GM21825 (cell line): ENCODE results near the gene NEURL1.
"Not testable (repeated sequence)": the region's sequence is repeated elsewhere in the genome, so short reads cannot be mapped to it uniquely, and the experiment has no call there.

Experiments used
- ATAC-seq: cut with Tn5 transposase; IDR thresholded peaks from one replicate; pipeline ENCODE4 v1.9.1; 2021; ENCODE audit warnings: mild to moderate bottlenecking, moderate library complexity; ENCODE audit not compliant: unreplicated experiment

NEURL1 gene

DNA sequence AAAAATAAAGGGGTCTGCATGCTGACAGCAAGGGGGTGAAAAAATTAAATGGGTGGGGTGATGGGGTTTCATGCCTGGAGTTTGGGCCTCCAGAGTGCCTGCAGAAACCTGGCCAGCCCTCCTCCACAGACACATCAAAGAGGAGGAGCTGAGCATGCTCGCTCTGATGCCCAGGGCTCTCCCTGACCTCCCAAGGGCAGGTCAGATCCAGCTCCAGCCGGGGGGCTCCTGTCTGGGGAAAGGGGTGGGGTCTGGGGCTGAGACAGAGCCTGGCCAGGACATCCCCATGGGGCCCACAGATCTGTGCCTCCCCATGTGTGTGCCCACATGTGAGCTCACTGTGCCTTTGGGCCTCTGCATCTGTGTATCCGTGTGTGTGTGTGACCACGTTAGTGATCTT is 33.9 kb upstream of the NEURL1 start:
- no peak for ATAC-seq

DNA sequence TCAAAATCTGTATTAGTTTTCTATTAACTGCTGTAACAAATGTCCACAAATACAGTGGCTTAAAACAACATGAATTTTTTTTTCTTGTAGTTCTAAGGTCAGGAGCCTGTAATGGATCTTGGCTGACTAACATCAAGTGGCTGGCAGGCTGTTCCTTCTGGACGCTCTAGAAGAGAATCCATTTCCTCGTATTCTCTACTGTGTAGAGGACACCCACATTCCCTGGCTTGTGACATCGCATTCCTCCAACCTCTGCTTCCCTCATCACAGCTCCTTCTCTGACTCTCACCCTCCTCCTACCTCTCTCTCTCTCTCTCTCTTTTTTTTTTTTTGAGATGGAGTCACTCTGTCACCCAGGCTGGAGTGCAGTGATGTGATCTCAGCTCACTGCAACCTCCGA is 30.0 kb upstream of the NEURL1 start:
- ATAC-seq, result no peak

DNA sequence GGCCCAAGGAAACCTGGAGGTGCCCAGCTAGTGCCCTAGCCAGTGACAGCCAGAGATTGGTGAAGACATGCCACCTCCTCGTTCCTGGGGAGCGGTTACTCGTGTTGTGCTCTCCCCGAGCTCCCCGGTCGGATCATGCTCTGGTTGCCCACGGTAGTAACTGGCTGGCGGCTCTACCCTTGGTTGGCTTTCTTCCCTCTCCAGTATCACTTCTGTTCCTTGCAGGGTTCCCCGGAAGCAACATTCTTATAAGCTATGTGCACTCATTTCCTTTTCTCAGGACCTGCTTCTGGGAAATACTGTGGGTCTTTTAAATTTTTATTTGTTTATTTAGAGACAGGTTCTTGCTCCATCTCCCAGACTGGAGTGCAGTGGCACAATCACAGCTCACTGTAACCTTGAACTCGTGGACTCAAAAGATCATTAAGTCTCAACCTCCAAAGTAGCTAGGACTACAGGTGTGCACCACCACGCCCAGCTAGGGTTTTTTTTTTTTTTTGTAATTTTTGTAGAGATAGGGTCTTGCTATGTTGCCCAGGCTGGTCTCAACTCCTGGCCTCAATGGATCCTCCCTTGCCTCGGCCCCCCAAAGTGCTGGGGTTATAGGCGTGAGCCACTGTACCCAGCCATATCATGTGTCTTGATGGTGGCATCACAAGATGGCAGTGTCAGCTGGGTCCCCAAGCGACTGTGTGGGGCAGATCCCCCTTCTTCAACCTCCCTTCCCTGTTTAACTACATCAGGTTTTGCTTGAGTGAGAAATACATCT is 27.9 kb upstream of the NEURL1 start:
- no peak for ATAC-seq

DNA sequence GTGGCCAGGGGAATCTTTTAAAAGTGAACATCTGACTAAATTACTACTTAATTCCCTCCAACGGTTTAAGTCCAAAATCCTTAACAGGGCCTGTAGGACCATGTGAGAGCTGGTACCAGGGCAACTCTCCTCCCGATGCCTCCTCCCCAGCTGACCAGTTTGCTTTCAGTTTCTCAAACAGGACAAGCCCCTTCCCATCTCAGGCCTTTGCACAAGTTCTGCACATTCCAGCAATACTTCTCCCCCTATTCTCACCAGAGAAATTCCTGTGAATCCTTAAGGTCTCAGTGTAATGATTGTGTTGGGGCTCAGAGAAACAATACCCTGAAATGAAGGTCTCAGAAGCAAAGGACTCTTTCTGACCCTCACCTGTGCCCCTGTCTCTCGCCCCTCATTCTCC is 26.8 kb upstream of the NEURL1 start:
- ATAC-seq, result no peak

DNA sequence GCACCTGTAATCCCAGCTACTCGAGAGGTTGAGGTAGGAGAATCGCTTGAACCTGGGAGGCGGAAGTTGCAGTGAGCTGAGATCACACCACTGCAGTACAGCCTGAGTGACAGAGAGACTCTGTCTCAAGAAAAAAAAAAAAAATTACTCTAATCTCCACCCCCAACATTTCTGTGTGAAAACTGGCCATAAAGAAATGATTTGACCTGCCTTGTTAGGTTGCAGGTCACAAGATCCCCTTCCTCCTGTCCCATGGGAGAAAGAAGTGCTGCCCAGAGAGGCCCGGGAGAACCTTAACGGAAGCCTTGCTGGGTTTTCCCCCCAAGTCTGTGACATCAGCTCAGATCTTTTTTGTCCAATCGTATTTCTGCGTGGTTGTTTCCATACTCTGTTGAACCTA is 26.1 kb upstream of the NEURL1 start:
- peak; percentile 30 for ATAC-seq

DNA sequence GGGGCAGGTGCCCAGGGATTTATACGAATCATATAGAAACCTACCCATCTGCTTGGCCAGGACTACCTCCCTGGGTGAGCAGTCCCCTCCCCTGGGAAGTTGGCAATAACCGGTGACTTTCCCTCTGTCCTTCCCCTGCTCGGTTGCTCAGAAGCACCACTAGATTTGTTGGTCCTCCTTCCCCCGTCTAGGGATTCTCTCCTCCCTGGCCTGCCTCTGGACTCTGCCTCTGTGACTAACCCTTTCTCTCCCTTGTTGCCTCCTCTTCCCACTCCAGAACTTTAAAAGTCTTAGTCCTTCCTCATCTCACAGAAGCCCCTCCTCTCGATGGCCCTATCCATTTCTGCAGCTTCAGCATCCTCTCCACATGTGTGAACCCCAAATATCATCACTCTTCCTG is 24.3 kb upstream of the NEURL1 start:
- no peak for ATAC-seq

DNA sequence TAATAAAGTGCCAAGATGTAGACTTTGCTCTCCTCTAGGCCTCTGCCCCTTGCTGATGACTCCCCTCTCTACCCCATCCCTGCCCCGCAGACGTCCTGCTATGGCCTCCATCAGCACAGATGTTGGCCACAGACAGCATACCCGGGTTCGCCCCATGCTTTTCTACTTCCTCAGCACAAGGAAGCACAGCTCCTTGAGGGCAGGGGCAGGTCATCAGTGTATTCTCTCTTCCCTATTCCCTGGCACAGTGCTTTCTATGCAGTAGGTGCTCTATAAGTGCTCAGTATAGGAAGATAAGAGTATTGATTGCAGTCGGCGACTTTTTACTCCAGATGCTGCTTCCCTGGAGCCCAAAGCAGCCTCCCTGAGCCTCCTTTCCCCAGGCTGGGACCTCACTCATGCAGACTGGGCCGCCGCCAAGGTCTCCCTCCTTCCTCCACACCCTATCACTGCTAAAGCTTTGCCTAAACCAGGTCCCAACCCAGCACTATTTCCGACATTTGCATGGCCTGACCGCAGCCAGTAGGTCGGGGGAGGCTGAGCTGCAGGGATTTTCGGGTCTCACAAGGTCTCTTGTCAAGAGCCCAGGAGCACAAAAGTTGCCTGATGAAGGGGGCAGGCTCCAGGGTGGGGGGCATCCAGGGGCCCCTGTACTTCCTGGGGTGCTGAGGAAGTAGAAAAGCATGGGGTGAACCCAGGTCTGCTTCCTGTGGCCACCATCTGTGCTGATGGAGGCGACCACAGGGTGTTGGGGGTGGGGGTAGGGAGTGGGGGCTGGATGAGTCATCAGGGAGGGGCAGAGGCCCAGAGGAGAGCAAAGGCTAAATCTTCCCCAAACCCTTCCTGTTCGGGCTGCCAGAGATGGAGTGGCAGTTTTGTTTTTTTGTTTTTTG is 22.5 kb upstream of the NEURL1 start:
- ATAC-seq, result peak; percentile 59

DNA sequence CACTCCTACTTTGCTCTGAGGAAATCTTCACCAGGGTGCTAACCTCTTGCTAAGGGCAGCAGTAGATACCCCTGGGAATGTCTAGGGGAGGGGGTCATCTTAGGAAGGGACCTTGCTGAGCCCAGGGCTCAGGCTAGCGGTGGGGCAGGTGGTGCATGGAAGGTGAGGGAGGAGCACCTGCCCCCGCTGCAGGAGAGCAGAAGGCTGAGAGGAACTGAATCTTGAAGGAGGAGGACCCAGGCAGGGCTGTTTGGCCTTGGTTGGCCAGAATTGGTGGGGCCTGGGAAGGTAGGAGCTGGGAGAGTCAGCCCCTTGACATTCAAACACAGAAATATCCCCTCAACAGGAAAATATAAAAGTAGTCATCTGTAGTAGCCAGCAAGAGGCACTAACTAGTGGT is 21.5 kb upstream of the NEURL1 start:
- ATAC-seq, result peak; percentile 23

DNA sequence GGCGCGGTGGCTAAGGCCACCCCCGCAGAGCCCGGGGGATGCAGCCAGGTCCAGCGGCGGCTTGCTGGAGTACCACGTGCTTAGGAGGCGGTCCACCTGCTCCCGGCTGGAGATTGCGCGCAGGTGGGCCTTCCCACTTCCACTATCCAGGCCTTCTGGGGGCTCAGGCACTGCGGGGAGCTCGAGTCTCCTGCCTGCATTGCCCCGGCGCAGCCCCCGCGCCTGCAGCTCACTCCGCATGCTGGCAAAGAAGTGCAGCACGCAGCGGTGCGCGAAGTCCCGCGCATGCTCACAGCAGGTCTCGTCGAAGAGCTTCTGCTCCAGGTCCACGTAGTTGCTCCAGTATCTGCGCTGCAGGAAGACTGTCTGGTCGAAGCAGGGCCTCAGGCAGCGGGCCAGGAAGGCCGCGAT is 20.2 kb upstream of the NEURL1 start:
- no peak for ATAC-seq

DNA sequence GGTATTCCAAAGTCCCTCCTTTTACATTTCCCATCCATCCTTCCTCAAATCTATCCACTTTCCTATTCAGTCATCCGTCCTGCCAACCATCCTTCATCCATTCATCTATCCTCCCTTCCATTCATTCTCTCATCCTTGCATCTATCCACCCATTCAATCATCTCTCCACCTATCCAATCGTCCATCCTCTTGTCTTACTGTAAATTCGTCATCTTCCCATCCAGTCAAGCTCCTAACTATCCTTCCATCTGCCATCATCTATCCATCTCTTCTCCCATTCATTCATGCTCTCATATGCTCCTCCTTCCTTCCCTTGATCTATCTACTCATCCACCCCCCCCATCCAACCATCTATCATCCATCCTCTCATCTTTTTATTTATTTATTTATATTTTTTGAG is 19.4 kb upstream of the NEURL1 start:
- ATAC-seq, result no peak

DNA sequence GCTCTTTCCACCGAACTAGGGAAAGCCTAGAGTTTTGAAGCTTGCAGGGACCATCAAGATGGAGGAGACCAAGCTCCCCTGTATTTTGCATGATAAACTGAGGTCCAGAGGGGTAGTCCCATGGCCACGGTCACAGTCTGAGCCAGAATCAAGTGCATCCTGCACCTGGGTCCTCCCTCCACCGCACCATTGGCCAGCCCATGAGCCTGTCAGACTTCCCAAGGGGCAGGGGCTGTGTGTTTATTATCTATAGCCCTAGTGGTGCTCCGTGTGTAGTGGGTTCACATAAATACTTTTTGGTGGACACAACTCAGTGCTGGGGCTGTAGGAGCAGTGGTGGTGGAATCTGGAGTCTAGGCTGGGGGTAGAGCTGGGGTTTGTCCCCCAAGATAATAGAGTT is 18.1 kb upstream of the NEURL1 start:
- no peak for ATAC-seq

DNA sequence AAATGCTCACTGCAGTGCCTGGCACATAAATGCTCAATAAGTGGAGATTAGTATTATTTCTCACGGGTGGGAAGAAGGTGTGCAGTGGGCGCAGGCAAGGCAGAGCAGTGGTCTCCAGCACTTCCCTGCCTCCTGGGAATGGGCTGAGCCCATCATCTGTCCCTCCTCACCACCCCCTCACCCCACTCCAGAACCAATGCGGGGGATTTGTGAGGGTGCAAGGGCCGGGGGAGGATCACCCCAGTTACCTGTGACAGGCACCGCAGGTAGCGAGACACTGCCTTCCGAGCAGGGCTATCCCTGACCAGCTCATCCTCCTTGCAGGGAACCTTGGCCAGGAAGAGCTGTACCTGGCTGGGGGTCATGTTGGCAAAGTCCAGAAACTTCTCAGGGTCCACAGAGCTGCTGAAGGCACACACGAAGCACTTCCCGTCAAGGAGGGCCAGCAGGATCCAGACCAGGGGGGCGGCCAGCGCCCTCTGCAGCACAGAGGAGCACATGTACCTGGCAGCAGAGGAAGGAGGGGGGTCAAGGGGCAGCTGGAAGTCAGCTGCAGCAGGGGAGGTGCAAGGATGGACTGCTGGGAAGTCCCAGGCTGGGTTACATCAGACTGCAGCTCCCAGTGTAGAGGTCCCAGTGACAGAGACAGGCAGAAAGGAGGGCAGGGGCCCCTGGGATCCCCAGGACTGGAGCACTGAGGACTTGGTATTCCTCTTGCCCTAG is 17.3 kb upstream of the NEURL1 start:
- ATAC-seq, result no peak

DNA sequence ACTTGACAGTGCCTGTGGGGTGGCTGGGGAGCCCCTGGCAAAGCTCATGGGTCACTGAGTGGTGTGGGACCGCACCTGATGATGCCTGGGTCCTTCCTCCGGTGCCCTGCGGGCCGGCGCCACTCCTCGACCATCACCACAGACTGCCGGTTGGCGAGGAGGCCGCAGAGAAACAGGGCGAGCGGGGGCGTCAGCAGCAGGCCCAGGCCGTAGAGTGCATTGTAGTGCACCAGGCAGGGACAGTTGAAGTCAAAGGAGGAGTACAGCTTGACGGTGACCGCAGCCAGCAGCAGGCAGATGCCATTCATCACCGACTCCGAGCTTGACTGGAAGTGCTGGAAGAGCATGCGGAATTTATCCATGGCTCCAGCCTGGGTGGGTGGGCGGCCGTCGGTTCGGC is 14.8 kb upstream of the NEURL1 start:
- no peak for ATAC-seq

DNA sequence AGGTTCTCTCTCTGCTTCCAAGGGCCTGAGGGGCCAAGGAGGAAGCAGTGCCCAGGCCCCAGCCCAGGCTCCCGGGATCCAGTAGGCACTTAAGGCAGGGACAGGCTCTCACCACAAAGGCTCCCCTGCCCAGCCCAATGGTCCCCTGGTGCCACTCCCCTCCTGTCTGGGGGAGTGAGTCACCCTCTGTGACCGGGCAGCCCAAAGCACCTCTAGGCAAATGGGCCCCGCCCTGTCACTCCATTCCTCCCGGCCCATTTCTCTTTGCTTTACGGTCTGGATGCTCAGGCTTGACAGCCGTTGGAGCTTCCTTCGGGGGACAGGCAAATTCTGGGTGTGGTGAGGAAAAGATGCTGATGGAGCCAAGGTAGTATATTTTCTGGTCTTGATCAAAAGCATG is 14.4 kb upstream of the NEURL1 start, which contains the start of gene CALHM3:
TSS of gene CALHM3 (minus strand) at position 106 of the 400 bp plus-strand sequence. CDS start 208 bp downstream, outside the sequence.
- no peak for ATAC-seq

DNA sequence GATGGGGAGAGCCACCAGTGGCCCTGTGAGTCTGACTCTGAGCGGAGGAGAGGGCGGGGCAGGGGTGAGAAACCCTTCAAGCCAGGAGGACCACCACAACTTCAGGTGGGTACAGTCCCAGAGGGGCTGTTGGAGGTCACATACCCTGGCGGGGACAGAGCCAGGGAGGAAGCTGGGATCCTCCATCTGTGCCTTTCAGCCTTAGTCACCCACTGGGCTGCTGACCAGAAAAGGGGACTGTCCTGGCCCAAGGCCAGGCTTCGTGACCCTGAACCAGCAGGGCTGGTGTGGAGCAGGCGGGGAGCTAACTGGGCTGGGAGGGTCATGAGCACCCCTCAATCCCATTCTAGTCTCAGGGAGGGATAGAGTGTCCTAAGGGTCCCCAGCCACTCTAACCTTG is 13.0 kb upstream of the NEURL1 start:
- ATAC-seq, result no peak

DNA sequence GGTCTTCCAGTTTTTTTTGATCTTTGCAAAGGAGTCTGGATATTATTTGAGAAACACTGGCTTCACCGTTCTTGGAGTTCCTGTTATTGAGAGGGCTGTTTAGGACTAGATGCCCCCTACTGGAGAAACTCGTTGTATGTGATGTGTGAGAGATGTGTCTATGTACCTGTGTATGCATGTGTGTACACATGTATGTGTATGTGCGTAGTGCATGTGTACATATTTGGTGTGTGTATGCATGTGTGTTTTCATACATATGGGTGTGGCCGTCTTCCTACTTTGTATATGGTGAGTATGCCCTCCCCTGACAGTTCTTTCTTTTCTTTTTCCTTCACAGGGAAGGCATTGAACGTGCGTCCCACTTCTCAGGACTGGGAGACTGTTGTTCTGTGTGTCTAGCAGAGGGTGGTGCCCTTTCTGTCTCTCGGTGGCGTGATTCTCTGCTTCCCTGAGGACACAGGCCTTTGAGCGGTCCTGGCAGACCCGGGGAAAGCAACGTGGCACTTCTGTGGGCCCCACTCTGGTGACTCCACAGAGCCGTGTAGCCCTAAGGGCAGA is 11.5 kb upstream of the NEURL1 start:
- no peak for ATAC-seq

DNA sequence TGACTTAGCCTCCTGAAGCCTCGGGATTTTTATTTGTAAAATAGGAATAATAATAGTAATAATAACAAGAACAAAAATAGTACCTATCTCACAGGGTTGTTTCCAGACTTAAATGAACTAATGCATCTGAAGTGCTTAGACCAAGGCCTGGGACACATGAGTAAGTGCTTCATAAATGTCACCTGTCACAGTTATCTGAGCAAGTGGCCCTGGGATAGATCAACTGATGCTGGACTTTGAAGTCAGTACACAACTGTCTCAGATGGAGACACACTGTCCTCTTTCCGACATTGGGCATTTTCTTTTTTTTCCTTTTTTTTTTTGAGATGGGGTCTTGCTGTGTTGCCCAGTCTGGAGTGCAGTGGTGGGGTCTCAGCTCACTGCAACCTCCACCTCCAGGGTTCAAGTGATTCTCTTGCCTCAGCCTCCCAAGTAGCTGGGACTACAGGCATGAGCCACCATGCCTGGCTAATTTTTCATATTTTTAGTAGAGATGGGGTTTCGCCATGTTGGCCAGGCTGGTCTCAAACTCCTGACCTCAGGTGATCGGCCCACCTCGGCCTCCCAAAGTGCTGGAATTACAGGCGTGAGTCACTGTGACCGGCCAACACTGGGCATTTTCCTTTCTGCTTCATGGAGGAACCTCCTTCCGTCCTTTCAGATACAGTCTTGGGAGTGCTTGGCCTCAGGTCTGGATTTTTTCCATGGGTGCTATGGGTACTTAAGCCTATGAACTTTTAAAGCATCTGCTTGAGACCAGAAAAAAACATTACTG is 6.7 kb upstream of the NEURL1 start:
- not testable (repeated sequence) for ATAC-seq

DNA sequence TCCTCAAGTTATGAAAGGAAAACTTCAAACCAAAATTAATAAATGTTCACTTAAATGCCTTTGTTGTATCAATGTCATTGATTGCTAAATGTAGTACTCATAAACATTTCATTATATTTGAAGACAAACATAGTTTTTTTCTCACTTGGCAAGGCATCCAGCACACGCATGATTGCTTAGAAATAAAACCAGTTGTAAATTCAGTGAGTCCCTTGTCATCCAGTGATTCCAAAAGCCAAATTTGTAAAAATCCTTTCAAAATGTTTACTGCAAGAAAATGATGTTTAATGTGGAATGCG is 6.1 kb upstream of the NEURL1 start:
- ATAC-seq, result no peak

DNA sequence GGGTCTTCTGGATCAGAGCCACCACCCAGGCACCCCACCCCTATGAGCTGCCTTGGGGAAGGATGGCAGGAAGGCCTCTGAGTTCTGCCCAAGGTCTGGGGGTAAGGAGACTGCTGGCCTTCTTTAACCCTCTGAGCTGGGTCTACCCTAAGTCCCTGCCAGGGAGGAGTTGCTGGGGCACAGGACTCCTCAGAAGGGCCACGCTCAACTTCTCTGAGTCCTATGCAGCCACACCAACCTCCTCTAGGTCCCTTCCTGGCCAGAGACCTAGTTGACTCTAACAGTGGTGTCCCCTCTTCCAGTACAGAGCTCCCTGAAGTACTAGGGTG is 2.6 kb upstream of the NEURL1 start:
- no peak for ATAC-seq

DNA sequence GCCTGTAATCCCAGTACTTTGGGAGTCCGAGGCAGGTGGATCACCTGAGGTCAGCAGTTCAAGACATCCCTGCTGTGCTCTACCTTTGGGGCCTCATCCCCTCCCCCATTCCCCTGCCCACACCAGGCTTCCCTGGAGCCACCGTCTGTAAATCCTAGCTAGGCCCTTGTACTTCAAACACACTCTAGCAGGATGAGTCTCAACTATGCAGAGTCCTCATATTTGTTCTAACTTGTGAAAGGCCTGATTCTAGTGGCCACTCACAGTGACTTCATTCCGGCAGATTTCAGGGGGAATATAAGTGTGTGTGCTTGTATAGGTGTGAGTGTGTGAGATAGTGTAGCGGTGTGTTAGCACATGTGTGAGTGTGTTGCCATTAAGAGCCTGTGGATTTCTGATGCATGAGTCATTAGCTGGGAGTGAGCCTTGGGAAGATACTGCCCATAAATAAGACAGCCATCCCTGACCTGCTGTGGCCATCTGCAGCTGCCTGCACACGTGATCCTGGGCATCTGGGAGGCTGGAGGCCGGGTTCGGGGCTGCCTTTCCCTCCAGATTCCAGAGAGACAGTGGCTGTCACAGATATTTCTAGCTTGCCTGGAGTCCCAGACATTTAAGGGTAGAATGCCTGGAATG is 1.7 kb upstream of the NEURL1 start:
- no peak for ATAC-seq
